HepG2 (cell line): ENCODE results near the gene IFNE.

Experiments used
- EP300 ChIP-seq, 3 experiments: sonication (generic) in 1 of 3; formaldehyde crosslinking in 1 of 3; IDR thresholded peaks; 2 replicates each; pipeline versions ENCODE4 v1.5.1 to v1.6.1; 2011 to 2020; ENCODE audit warnings: low read depth in 2 of 3, low read length in 2 of 3, borderline replicate concordance in 1 of 3, improper control_type of control experiment in 1 of 3, mild to moderate bottlenecking in 1 of 3, missing genetic modification reagents in 1 of 3, moderate library complexity in 1 of 3
- NFIC ChIP-seq: IDR thresholded peaks from 2 replicates; pipeline ENCODE4 v1.6.1; 2012; ENCODE audit warnings: mild to moderate bottlenecking, low read length, inconsistent platforms
- TF ChIP-seq, protein P1 (sequence below): IDR thresholded peaks from 2 replicates; pipeline ENCODE4 v1.6.1; 2012; ENCODE audit warnings: inconsistent platforms
- TF ChIP-seq, protein P2 (sequence below): sonication (generic); formaldehyde crosslinking; IDR thresholded peaks from 2 replicates; pipeline ENCODE4 v1.4.0; 2020; ENCODE audit warnings: missing genetic modification reagents, borderline replicate concordance

DNA sequence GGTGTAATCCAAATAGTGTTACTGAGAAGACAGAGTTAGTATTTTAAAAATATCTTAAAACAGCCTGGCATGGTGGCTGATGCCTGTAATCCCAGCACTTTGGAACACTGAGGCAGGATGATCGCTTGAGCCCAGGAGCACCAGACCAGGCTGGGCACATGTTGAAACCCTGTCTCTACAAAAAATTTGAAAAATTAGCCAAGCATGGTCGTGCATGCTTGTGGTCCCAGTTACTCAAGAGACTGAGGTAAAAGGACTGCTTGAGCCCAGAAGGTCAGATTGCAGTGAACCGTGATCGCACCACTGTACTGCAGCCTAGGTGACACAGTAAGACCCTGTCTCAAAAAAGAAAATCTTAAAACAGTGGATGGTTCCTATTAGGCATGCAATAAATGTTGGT is 29.4 kb downstream of the IFNE start:
- TF ChIP-seq, protein P1, sequence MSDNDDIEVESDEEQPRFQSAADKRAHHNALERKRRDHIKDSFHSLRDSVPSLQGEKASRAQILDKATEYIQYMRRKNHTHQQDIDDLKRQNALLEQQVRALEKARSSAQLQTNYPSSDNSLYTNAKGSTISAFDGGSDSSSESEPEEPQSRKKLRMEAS = no peak
- TF ChIP-seq, protein P2, sequence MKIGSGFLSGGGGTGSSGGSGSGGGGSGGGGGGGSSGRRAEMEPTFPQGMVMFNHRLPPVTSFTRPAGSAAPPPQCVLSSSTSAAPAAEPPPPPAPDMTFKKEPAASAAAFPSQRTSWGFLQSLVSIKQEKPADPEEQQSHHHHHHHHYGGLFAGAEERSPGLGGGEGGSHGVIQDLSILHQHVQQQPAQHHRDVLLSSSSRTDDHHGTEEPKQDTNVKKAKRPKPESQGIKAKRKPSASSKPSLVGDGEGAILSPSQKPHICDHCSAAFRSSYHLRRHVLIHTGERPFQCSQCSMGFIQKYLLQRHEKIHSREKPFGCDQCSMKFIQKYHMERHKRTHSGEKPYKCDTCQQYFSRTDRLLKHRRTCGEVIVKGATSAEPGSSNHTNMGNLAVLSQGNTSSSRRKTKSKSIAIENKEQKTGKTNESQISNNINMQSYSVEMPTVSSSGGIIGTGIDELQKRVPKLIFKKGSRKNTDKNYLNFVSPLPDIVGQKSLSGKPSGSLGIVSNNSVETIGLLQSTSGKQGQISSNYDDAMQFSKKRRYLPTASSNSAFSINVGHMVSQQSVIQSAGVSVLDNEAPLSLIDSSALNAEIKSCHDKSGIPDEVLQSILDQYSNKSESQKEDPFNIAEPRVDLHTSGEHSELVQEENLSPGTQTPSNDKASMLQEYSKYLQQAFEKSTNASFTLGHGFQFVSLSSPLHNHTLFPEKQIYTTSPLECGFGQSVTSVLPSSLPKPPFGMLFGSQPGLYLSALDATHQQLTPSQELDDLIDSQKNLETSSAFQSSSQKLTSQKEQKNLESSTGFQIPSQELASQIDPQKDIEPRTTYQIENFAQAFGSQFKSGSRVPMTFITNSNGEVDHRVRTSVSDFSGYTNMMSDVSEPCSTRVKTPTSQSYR (CRISPR knock-in tag) = no peak
- TF ChIP-seq NFIC = no peak
- TF ChIP-seq EP300 (IDR thresholded peaks at IDR 0.05; ENCODE audit: low read depth in 2 of 2, low read length in 2 of 2) = no peak
- TF ChIP-seq EP300 (CRISPR knock-in tag; IDR thresholded peaks at IDR 0.05; ENCODE audit: borderline replicate concordance) = no peak
